MM.1S (cell line): ENCODE measurements around the gene NDUFAB1.

Experiments
- EZH2 ChIP-seq: fragments of 300-600 bp; sonication (generic); optimal IDR thresholded peaks from 2 replicates; pipeline ENCODE3; 2017; ENCODE audit warnings: low read depth, mild to moderate bottlenecking, antibody characterized with exemption, low read length, mixed read lengths
- EZH2phosphoT487 ChIP-seq: fragments of 300-600 bp; sonication (generic); IDR thresholded peaks from 2 replicates; pipeline ENCODE4 v1.6.1; 2018; ENCODE audit warnings: antibody characterized with exemption, low read length
- TF ChIP-seq, protein P1 (sequence below): fragments of 300-600 bp; sonication (generic); IDR thresholded peaks from 2 replicates; pipeline ENCODE4 v1.5.1; 2016; ENCODE audit warnings: antibody characterized with exemption, low read length, mixed read lengths

DNA sequence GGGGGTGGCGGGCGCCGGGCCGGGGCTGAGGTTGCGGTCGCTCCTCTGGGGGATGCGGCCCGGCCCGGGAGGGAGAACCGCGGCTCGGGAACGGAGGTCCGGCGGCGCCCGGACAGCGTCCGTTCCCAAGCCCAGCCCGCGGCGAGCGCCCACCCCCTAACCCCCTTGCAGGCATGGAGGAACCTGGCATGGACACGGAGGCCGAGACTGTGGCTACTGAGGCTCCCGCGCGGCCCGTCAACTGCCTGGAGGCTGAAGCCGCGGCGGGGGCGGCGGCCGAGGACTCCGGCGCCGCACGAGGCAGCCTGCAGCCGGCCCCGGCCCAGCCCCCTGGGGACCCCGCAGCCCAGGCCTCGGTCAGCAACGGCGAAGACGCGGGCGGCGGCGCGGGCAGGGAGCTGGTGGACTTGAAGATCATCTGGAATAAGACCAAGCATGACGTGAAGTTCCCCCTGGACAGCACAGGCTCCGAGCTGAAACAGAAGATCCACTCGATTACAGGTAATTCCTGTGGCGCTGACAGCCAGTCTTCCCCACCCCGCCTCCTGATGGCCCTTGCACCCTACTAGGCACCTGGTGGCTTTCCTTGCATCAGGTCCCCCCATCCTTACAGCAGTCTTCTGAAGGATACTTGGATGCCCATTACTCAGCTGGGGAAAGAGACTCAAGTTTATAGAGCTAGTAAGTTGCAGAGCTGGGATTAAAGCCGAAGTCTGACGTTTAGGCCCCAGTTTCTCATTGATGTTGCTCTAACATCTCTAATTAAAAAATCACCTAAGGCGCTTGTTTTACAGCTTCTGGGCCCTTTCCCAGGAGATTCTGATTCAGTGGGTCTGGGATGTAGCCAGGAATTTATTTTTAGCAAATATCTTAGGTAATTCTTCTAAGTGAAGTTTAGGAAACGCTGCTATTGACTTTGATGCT lies 38.1 kb downstream of the NDUFAB1 start:
- TF ChIP-seq, protein P1, sequence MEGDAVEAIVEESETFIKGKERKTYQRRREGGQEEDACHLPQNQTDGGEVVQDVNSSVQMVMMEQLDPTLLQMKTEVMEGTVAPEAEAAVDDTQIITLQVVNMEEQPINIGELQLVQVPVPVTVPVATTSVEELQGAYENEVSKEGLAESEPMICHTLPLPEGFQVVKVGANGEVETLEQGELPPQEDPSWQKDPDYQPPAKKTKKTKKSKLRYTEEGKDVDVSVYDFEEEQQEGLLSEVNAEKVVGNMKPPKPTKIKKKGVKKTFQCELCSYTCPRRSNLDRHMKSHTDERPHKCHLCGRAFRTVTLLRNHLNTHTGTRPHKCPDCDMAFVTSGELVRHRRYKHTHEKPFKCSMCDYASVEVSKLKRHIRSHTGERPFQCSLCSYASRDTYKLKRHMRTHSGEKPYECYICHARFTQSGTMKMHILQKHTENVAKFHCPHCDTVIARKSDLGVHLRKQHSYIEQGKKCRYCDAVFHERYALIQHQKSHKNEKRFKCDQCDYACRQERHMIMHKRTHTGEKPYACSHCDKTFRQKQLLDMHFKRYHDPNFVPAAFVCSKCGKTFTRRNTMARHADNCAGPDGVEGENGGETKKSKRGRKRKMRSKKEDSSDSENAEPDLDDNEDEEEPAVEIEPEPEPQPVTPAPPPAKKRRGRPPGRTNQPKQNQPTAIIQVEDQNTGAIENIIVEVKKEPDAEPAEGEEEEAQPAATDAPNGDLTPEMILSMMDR, result no peak
- TF ChIP-seq EZH2 (no peak), EZH2phosphoT487 (no peak)
